DND-41 (cell line): ENCODE results near the gene LGALS7B.

ENCODE experiments used
- ATAC-seq: fragments of 200-7000 bp; cut with Tn5 transposase; 3 replicates; pipeline ENCODE4 v1.9.1; 2021; ENCODE audit warnings: low read depth; ENCODE audit not compliant: insufficient read depth
- DNase-seq: peaks from one replicate; pipeline ENCODE4 v3.0.0-alpha.2; 2020
- H2AFZ ChIP-seq: 2 replicates; pipeline ENCODE4 v1.6.0; 2012; ENCODE audit warnings: low read depth, low read length
- H3K27ac ChIP-seq: 2 replicates; pipeline ENCODE4 v1.5.1; 2012; ENCODE audit warnings: low read length, inconsistent platforms
- H3K27me3 ChIP-seq: fragments of 200-600 bp; sonication (generic); 2 replicates; pipeline ENCODE4 v1.6.0; 2012; ENCODE audit warnings: low read length, mild to moderate bottlenecking, inconsistent platforms; ENCODE audit not compliant: insufficient read depth, poor library complexity
- H3K36me3 ChIP-seq: 2 replicates; pipeline ENCODE4 v1.5.1; 2012; ENCODE audit warnings: low read length, inconsistent platforms; ENCODE audit not compliant: insufficient read depth
- H3K4me1 ChIP-seq: 2 replicates; pipeline ENCODE4 v1.5.1; 2012; ENCODE audit warnings: mild to moderate bottlenecking, low read length; ENCODE audit not compliant: insufficient read depth
- H3K4me2 ChIP-seq: 2 replicates; pipeline ENCODE4 v1.6.0; 2012; ENCODE audit warnings: mild to moderate bottlenecking, moderate library complexity, low read length, inconsistent platforms; ENCODE audit not compliant: insufficient read depth
- H3K4me3 ChIP-seq, 2 experiments: fragments of 200-600 bp in 1 of 2; shearing (Covaris generic) in 1 of 2; 2 replicates each; pipeline ENCODE4 v1.5.1; 2012 to 2016; ENCODE audit warnings: inconsistent platforms in 2 of 2, low read length in 2 of 2, mild to moderate bottlenecking in 2 of 2, low read depth in 1 of 2, moderate library complexity in 1 of 2
- H3K79me2 ChIP-seq: 2 replicates; pipeline ENCODE4 v1.6.0; 2012; ENCODE audit warnings: low read length, inconsistent platforms; ENCODE audit not compliant: insufficient read depth
- H3K9ac ChIP-seq: 2 replicates; pipeline ENCODE4 v1.6.0; 2012; ENCODE audit warnings: low read depth, mild to moderate bottlenecking, inconsistent platforms, low read length, moderate library complexity
- H3K9me3 ChIP-seq: 2 replicates; pipeline ENCODE4 v1.5.1; 2012; ENCODE audit warnings: low read length, moderate library complexity, mild to moderate bottlenecking, inconsistent platforms; ENCODE audit not compliant: insufficient read depth, severe bottlenecking
- H4K20me1 ChIP-seq: 2 replicates; pipeline ENCODE4 v1.6.0; 2012; ENCODE audit warnings: low read length; ENCODE audit not compliant: insufficient read depth
- EZH2 ChIP-seq: IDR thresholded peaks from 3 replicates; pipeline ENCODE4 v1.6.1; 2012; ENCODE audit warnings: borderline replicate concordance, low read depth, mild to moderate bottlenecking, moderate library complexity, low read length, inconsistent platforms; ENCODE audit not compliant: severe bottlenecking
- TF ChIP-seq, protein P1 (sequence below): IDR thresholded peaks from 2 replicates; pipeline ENCODE4 v1.5.1; 2012; ENCODE audit warnings: borderline replicate concordance, low read length, moderate library complexity, mild to moderate bottlenecking; ENCODE audit not compliant: poor library complexity, severe bottlenecking; ENCODE audit errors: extremely low read depth

The LGALS7B gene

DNA sequence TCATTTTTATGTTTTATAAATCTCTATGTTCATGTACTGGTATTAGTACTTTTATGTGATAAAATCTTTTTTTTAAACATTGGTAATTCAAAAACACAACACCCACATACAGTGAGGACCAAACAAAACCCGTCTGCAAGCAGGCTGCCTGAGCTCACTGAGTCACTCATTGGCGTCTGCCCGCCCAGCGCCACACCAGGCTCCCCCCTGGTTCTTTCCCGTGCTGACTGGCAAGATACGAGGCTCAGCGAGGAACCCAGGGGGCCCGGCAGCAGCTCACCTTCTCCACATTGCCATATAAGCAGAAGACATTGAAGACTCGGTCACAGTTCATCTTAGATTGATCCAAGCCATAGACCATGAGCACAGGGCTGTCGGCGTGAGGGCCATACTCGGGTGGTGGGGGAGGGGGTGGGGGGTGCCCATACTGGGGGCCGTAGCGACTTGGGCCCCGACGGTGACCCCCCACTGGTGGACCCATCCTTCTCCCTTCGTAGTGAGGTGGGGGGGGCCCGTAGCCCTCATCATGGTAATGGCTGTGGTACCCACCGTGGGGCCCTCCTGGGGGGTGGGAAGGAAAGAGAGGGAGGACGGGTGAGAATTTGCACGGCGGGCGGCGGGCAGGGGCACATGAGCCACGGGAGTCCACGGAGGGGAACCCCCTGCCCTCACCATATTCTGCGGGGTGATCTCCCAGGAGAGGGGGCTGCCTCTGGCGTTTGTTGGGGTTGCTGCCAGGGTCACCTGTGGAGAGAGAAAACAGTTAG, 51.0 kb downstream of the LGALS7B start:
- no peak for TF ChIP-seq EZH2
- TF ChIP-seq, protein P1, sequence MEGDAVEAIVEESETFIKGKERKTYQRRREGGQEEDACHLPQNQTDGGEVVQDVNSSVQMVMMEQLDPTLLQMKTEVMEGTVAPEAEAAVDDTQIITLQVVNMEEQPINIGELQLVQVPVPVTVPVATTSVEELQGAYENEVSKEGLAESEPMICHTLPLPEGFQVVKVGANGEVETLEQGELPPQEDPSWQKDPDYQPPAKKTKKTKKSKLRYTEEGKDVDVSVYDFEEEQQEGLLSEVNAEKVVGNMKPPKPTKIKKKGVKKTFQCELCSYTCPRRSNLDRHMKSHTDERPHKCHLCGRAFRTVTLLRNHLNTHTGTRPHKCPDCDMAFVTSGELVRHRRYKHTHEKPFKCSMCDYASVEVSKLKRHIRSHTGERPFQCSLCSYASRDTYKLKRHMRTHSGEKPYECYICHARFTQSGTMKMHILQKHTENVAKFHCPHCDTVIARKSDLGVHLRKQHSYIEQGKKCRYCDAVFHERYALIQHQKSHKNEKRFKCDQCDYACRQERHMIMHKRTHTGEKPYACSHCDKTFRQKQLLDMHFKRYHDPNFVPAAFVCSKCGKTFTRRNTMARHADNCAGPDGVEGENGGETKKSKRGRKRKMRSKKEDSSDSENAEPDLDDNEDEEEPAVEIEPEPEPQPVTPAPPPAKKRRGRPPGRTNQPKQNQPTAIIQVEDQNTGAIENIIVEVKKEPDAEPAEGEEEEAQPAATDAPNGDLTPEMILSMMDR, result no peak
- Histone ChIP-seq H3K4me1 (peaks cover 15% of the 10 kb centered on the region; the same call in 1 of the 2 replicates), H2AFZ (no peak overlapping the region), H3K27me3 (no peaks in the 10 kb centered on the region), H3K9ac (no peak overlapping the region), H3K36me3 (peaks cover 96% of the 10 kb centered on the region), H4K20me1 (peaks cover 81% of the 10 kb centered on the region), H3K4me3 (no peak overlapping the region), H3K4me2 (no peak overlapping the region), H3K79me2 (peaks cover 52% of the 10 kb centered on the region), H3K9me3 (no peaks in the 10 kb centered on the region), H3K27ac (no peak overlapping the region)
- no peak for ATAC-seq
- no peak for DNase-seq

DNA sequence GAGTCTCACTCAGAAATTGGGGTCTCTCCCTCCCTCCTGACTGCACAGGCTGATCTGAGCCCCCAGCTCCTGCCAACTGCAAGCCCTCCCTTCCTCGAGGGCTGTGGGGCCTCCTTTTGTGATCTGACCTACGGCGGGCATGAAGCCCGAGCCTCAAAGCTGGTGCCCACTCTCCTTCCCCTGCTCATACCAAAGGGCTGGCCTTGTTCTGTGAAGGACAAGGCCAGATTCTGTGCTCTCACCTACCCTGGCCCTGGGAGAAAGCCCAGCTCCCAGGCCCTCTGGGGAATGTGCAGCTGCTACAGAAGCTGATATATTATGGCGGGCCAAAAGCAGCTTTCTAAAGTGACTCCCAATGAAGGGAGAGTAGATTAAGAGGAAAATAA, 51.6 kb downstream of the LGALS7B start:
- H3K9ac ChIP-seq, result no peak overlapping the region
- H3K9me3 ChIP-seq, result no peaks in the 10 kb centered on the region
- peaks cover 58% of the 10 kb centered on the region for H3K79me2 ChIP-seq
- ATAC-seq (no peak), DNase-seq (no peak)
- H3K4me3 ChIP-seq, result no peak overlapping the region
- no peaks in the 10 kb centered on the region for H3K27me3 ChIP-seq
- no peak overlapping the region for H3K4me2 ChIP-seq
- H3K36me3 ChIP-seq, result peaks cover 98% of the 10 kb centered on the region
- peaks cover 19% of the 10 kb centered on the region for H3K4me1 ChIP-seq
- TF ChIP-seq, protein P1, result no peak
- TF ChIP-seq EZH2, result no peak
- H3K27ac ChIP-seq, result no peak overlapping the region
- H4K20me1 ChIP-seq, result peaks cover 87% of the 10 kb centered on the region
- no peak overlapping the region for H2AFZ ChIP-seq
